Measurements from ENCODE around the gene PNKP.
A peak's percentile ranks its signal among the peaks of the same experiment; 100 is the strongest.

Gene PNKP

GRCh38 chr19:49855676-49856573, 11.5 kb downstream of the PNKP start:
- peak; percentile 20; the same call in 1 of the 2 replicates for TF ChIP-seq POLR2A (IDR thresholded peaks at IDR 0.05; ENCODE audit: low read depth, low read length)
- peak; percentile 46 for TF ChIP-seq POLR2AphosphoS5 (IDR thresholded peaks at IDR 0.05; ENCODE audit: low read depth, low read length)
- TF ChIP-seq PAX5 (IDR thresholded peaks at IDR 0.05; ENCODE audit: insufficient read depth, low read length, severe bottlenecking) = no peak
- no peak for TF ChIP-seq TAF1 (IDR thresholded peaks at IDR 0.05; ENCODE audit: low read depth, low read length)
- FAIRE-seq (no peak), DNase-seq (ENCODE audit: insufficient read length, low spot score) (no peak)

- DNase-seq (ENCODE audit: insufficient read length, low spot score) (no peak), FAIRE-seq (no peak)
- TF ChIP-seq TAF1 (IDR thresholded peaks at IDR 0.05; ENCODE audit: low read depth, low read length) = no peak
- no peak for TF ChIP-seq POLR2A (IDR thresholded peaks at IDR 0.05; ENCODE audit: low read depth, low read length)
- no peak for TF ChIP-seq PAX5 (IDR thresholded peaks at IDR 0.05; ENCODE audit: insufficient read depth, low read length, severe bottlenecking)
- no peak for TF ChIP-seq POLR2AphosphoS5 (IDR thresholded peaks at IDR 0.05; ENCODE audit: low read depth, low read length)
- TF ChIP-seq SPI1 (IDR thresholded peaks at IDR 0.05; ENCODE audit: low read depth, low read length) = no peak
- no peak for TF ChIP-seq POU2F2 (IDR thresholded peaks at IDR 0.05; ENCODE audit: low read depth, low read length)
These were observed 12.1 kb downstream of the PNKP start for GRCh38 chr19:49855277-49855675.

GRCh38 chr19:49854378-49855263, 12.8 kb downstream of the PNKP start:
- no peak for FAIRE-seq
- DNase-seq (ENCODE audit: insufficient read length, low spot score) = no peak
- TF ChIP-seq POU2F2 (IDR thresholded peaks at IDR 0.05; ENCODE audit: low read depth, low read length) = no peak
- no peak for TF ChIP-seq SPI1 (IDR thresholded peaks at IDR 0.05; ENCODE audit: low read depth, low read length)
- no peak for TF ChIP-seq POLR2A (IDR thresholded peaks at IDR 0.05; ENCODE audit: low read depth, low read length)
- no peak for TF ChIP-seq POLR2AphosphoS5 (IDR thresholded peaks at IDR 0.05; ENCODE audit: low read depth, low read length)
- no peak for TF ChIP-seq TAF1 (IDR thresholded peaks at IDR 0.05; ENCODE audit: low read depth, low read length)
- TF ChIP-seq PAX5 (IDR thresholded peaks at IDR 0.05; ENCODE audit: insufficient read depth, low read length, severe bottlenecking) = no peak

- TF ChIP-seq POLR2A (IDR thresholded peaks at IDR 0.05; ENCODE audit: low read depth, low read length) (no peak), TAF1 (IDR thresholded peaks at IDR 0.05; ENCODE audit: low read depth, low read length) (no peak), POU2F2 (IDR thresholded peaks at IDR 0.05; ENCODE audit: low read depth, low read length) (no peak), PAX5 (IDR thresholded peaks at IDR 0.05; ENCODE audit: insufficient read depth, low read length, severe bottlenecking) (no peak), SPI1 (IDR thresholded peaks at IDR 0.05; ENCODE audit: low read depth, low read length) (no peak)
- no peak for FAIRE-seq
- no peak for DNase-seq (ENCODE audit: insufficient read length, low spot score)
These were observed 13.5 kb downstream of the PNKP start for GRCh38 chr19:49853852-49854377.

GRCh38 chr19:49852631-49853126, 14.7 kb downstream of the PNKP start:
- TF ChIP-seq SPI1 (IDR thresholded peaks at IDR 0.05; ENCODE audit: low read depth, low read length) (no peak), POLR2AphosphoS5 (IDR thresholded peaks at IDR 0.05; ENCODE audit: low read depth, low read length) (no peak), PAX5 (IDR thresholded peaks at IDR 0.05; ENCODE audit: insufficient read depth, low read length, severe bottlenecking) (no peak), TAF1 (IDR thresholded peaks at IDR 0.05; ENCODE audit: low read depth, low read length) (no peak), POU2F2 (IDR thresholded peaks at IDR 0.05; ENCODE audit: low read depth, low read length) (no peak), POLR2A (IDR thresholded peaks at IDR 0.05; ENCODE audit: low read depth, low read length) (no peak)
- FAIRE-seq (peak; percentile 9), DNase-seq (ENCODE audit: insufficient read length, low spot score) (no peak)

GRCh38 chr19:49851456-49852259, 15.7 kb downstream of the PNKP start:
- DNase-seq (ENCODE audit: insufficient read length, low spot score) (no peak), FAIRE-seq (no peak)
- TF ChIP-seq SPI1 (IDR thresholded peaks at IDR 0.05; ENCODE audit: low read depth, low read length) = no peak
- TF ChIP-seq POLR2AphosphoS5 (IDR thresholded peaks at IDR 0.05; ENCODE audit: low read depth, low read length) = no peak
- no peak for TF ChIP-seq POU2F2 (IDR thresholded peaks at IDR 0.05; ENCODE audit: low read depth, low read length)
- no peak for TF ChIP-seq POLR2A (IDR thresholded peaks at IDR 0.05; ENCODE audit: low read depth, low read length)
- TF ChIP-seq TAF1 (IDR thresholded peaks at IDR 0.05; ENCODE audit: low read depth, low read length) = no peak
- no peak for TF ChIP-seq PAX5 (IDR thresholded peaks at IDR 0.05; ENCODE audit: insufficient read depth, low read length, severe bottlenecking)

GRCh38 chr19:49850487-49851342, 16.7 kb downstream of the PNKP start, which contains the start of gene PTOV1:
Gene PTOV1, plus strand, starts transcription at chr19:49851159.
- DNase-seq (ENCODE audit: insufficient read length, low spot score) (peak; percentile 93), FAIRE-seq (peak; percentile 91)
- TF ChIP-seq PAX5 (IDR thresholded peaks at IDR 0.05; ENCODE audit: insufficient read depth, low read length, severe bottlenecking) = no peak
- 0 out of 2 replicates have a peak, but pooled peaks have one; percentile 55 for TF ChIP-seq POLR2AphosphoS5 (IDR thresholded peaks at IDR 0.05; ENCODE audit: low read depth, low read length)
- peak; percentile 47; the same call in 1 of the 2 replicates for TF ChIP-seq POLR2A (IDR thresholded peaks at IDR 0.05; ENCODE audit: low read depth, low read length)
- no peak; the same call in 1 of the 2 replicates for TF ChIP-seq POU2F2 (IDR thresholded peaks at IDR 0.05; ENCODE audit: low read depth, low read length)
- no peak for TF ChIP-seq SPI1 (IDR thresholded peaks at IDR 0.05; ENCODE audit: low read depth, low read length)
- no peak; the same call in 1 of the 2 replicates for TF ChIP-seq TAF1 (IDR thresholded peaks at IDR 0.05; ENCODE audit: low read depth, low read length)
